Thoracic aorta (tissue), 2 donors: ENCODE measurements around the gene HPGDS. TPM values are rescaled to one million over a fixed set of nuclear protein-coding genes. Genes with fewer than 3 reads are reported as not detected.

Experiments
- ATAC-seq: fragments of 150-250 bp; one replicate; pipeline ENCODE4 v1.8.0; 2017; ENCODE audit warnings: low read depth; ENCODE audit not compliant: insufficient number of reproducible peaks, low FRiP score
- DNase-seq: peaks from one replicate; pipeline ENCODE4 v3.0.0-alpha.2; 2020; ENCODE audit warnings: low spot score
- H3K27ac ChIP-seq, 2 donors: fragments of 200-600 bp; sonication (generic); 1 replicate in 1 of 2; 2 replicates in 1 of 2; pipeline ENCODE4 v1.5.1; 2016; ENCODE audit warnings: mild to moderate bottlenecking in 2 of 2, moderate library complexity in 2 of 2
- H3K27me3 ChIP-seq: fragments of 200-600 bp; sonication (generic); replicated peaks from 2 replicates; pipeline ENCODE4 v1.6.0; 2016; ENCODE audit warnings: mild to moderate bottlenecking; ENCODE audit not compliant: insufficient read depth
- H3K36me3 ChIP-seq: fragments of 200-600 bp; sonication (generic); one replicate; pipeline ENCODE4 v1.5.1; 2016
- H3K4me1 ChIP-seq, 2 donors: fragments of 200-600 bp; sonication (generic); 1 replicate in 1 of 2; 2 replicates in 1 of 2; pipeline versions ENCODE4 v1.5.1 to v1.6.0; 2016; ENCODE audit warnings: low read depth in 2 of 2, mild to moderate bottlenecking in 1 of 2; ENCODE audit not compliant: control insufficient read depth in 1 of 2
- H3K4me3 ChIP-seq: fragments of 200-600 bp; sonication (generic); 2 replicates; pipeline ENCODE4 v1.5.1; 2016; ENCODE audit warnings: mild to moderate bottlenecking
- H3K9me3 ChIP-seq: fragments of 200-600 bp; sonication (generic); 2 replicates; pipeline ENCODE4 v1.5.1; 2016
- CTCF ChIP-seq: fragments of 200-600 bp; sonication (generic); IDR thresholded peaks from one replicate; pipeline ENCODE4 v1.5.1; 2019; ENCODE audit warnings: antibody characterized with exemption
- total RNA-seq, 2 donors: library from RNA; depleted of rRNA; stranded (reverse); fragments of >200 nt; gene quantifications; one replicate each; pipeline versions ENCODE4 v1.1.0 to v1.2.3, GENCODE V29; 2016

HPGDS gene
- total RNA-seq, 2 donors from 2014 or later, result 2.8 to 16.7 TPM

- peaks cover 9% of the 10 kb centered on the region for H3K36me3 ChIP-seq
- H3K4me3 ChIP-seq, result no peak overlapping the region
- no peak for TF ChIP-seq CTCF
- no peak for ATAC-seq
- H3K27ac ChIP-seq, result no peak overlapping the region
- H3K27me3 ChIP-seq, result no peaks in the 10 kb centered on the region
- DNase-seq, result no peak
- H3K4me1 ChIP-seq, result no peaks in the 10 kb centered on the region
- H3K9me3 ChIP-seq, result no peaks in the 10 kb centered on the region
These were observed 85.8 kb downstream of the HPGDS start for GRCh38 chr4:94256828-94257227.

GRCh38 chr4:94256144-94256783 is 86.4 kb downstream of the HPGDS start:
- no peak for DNase-seq
- TF ChIP-seq CTCF, result no peak
- Histone ChIP-seq H3K27ac (no peak overlapping the region), H3K4me1 (no peaks in the 10 kb centered on the region), H3K36me3 (peaks cover 9% of the 10 kb centered on the region), H3K27me3 (no peaks in the 10 kb centered on the region), H3K9me3 (no peaks in the 10 kb centered on the region), H3K4me3 (no peak overlapping the region)
- no peak for ATAC-seq

GRCh38 chr4:94253036-94253435 is 89.6 kb downstream of the HPGDS start:
- no peak for ATAC-seq
- H3K27ac ChIP-seq, result no peak overlapping the region
- H3K36me3 ChIP-seq, result peaks cover 9% of the 10 kb centered on the region
- no peaks in the 10 kb centered on the region for H3K27me3 ChIP-seq
- no peaks in the 10 kb centered on the region for H3K4me1 ChIP-seq
- no peak overlapping the region for H3K4me3 ChIP-seq
- no peak for TF ChIP-seq CTCF
- no peak for DNase-seq
- H3K9me3 ChIP-seq, result no peaks in the 10 kb centered on the region

GRCh38 chr4:94251094-94251493 is 91.5 kb downstream of the HPGDS start:
- H3K27ac ChIP-seq, result no peak overlapping the region
- H3K27me3 ChIP-seq, result no peaks in the 10 kb centered on the region
- H3K4me1 ChIP-seq, result no peaks in the 10 kb centered on the region
- H3K9me3 ChIP-seq, result no peaks in the 10 kb centered on the region
- peaks cover 9% of the 10 kb centered on the region for H3K36me3 ChIP-seq
- ATAC-seq (no peak), DNase-seq (no peak)
- TF ChIP-seq CTCF, result no peak
- H3K4me3 ChIP-seq, result no peak overlapping the region

Other genes with a start within 250 kb of the HPGDS start
- 10 to 100 TPM; 16.2 to 16.7 TPM for gene SMARCAD1, start 135.0 kb downstream of the HPGDS start, total RNA-seq
- gene PDLIM5, start 109.1 kb upstream of the HPGDS start, total RNA-seq, result 100 to 1,000 TPM; 275 to 328 TPM